ENCODE measurements around the gene R3HDM2. TPM values are rescaled to one million over a fixed set of nuclear protein-coding genes. Genes with fewer than 3 reads are reported as not detected.
"Not testable (repeated sequence)": the region's sequence is repeated elsewhere in the genome, so short reads cannot be mapped to it uniquely, and the experiment has no call there.

R3HDM2 gene
- total RNA-seq, 3 donors from 2014 or later = 31.6 to 43.0 (median 35.7) TPM

GRCh38 chr12:57448669-57449068 is 17.8 kb upstream of the R3HDM2 start:
- intact Hi-C loops (cut with DNase I; ENCODE audit: low total_unique reads) = no loop called here
- Histone ChIP-seq H3K9me3 (no peaks in the 10 kb centered on the region), H3K4me1 (no peaks in the 10 kb centered on the region), H3K27me3 (no peaks in the 10 kb centered on the region), H3K27ac (no peak overlapping the region), H3K4me3 (no peak overlapping the region), H3K36me3 (no peaks in the 10 kb centered on the region)
- no peak for DNase-seq (ENCODE audit: low spot score in 2 of 2)
- TF ChIP-seq POLR2A (IDR thresholded peaks at IDR 0.05) (no peak), POLR2AphosphoS5 (IDR thresholded peaks at IDR 0.05) (no peak)
- TF ChIP-seq, protein P1, sequence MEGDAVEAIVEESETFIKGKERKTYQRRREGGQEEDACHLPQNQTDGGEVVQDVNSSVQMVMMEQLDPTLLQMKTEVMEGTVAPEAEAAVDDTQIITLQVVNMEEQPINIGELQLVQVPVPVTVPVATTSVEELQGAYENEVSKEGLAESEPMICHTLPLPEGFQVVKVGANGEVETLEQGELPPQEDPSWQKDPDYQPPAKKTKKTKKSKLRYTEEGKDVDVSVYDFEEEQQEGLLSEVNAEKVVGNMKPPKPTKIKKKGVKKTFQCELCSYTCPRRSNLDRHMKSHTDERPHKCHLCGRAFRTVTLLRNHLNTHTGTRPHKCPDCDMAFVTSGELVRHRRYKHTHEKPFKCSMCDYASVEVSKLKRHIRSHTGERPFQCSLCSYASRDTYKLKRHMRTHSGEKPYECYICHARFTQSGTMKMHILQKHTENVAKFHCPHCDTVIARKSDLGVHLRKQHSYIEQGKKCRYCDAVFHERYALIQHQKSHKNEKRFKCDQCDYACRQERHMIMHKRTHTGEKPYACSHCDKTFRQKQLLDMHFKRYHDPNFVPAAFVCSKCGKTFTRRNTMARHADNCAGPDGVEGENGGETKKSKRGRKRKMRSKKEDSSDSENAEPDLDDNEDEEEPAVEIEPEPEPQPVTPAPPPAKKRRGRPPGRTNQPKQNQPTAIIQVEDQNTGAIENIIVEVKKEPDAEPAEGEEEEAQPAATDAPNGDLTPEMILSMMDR (IDR thresholded peaks at IDR 0.05) = no peak

GRCh38 chr12:57446292-57446960 is 15.6 kb upstream of the R3HDM2 start:
- TF ChIP-seq POLR2A (IDR thresholded peaks at IDR 0.05) (no peak), POLR2AphosphoS5 (IDR thresholded peaks at IDR 0.05) (no peak)
- TF ChIP-seq, protein P1 (IDR thresholded peaks at IDR 0.05) = no peak
- Histone ChIP-seq H3K9me3 (no peaks in the 10 kb centered on the region), H3K27ac (no peak overlapping the region), H3K4me1 (no peaks in the 10 kb centered on the region), H3K27me3 (no peaks in the 10 kb centered on the region), H3K4me3 (no peak overlapping the region), H3K36me3 (no peaks in the 10 kb centered on the region)
- intact Hi-C loops (cut with DNase I; ENCODE audit: low total_unique reads) = no loop called here
- DNase-seq (ENCODE audit: low spot score in 2 of 2) = no peak

GRCh38 chr12:57444744-57445143 is 13.9 kb upstream of the R3HDM2 start:
- no peak overlapping the region for H3K27ac ChIP-seq
- no peaks in the 10 kb centered on the region for H3K36me3 ChIP-seq
- no peaks in the 10 kb centered on the region for H3K4me1 ChIP-seq
- no peak overlapping the region for H3K4me3 ChIP-seq
- no peaks in the 10 kb centered on the region for H3K9me3 ChIP-seq
- peak in 1 of 2 donors; percentile 14 for DNase-seq (ENCODE audit: low spot score in 2 of 2)
- TF ChIP-seq POLR2A (IDR thresholded peaks at IDR 0.05) = no peak
- TF ChIP-seq, protein P1 (IDR thresholded peaks at IDR 0.05) = no peak
- H3K27me3 ChIP-seq = no peaks in the 10 kb centered on the region
- intact Hi-C loops (cut with DNase I; ENCODE audit: low total_unique reads) = no loop called here

DNA sequence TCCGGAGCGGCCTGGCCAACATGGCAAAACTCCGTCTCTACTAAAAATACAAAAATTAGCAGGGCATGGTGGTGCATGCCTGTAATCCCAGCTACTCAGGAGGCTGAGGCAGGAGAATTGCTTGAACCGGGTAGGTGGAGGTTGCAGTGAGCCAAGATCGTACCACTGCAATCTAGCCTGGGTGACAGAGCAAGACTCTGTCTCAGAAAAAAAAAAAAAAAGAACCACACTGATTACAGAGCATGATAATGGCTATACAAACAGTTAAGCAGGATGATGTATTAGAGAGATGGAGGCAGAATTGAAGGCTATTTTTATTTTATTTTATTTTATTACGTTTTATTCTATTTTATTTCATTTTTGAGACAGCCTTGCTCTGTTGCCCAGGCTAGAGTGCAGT is 13.5 kb upstream of the R3HDM2 start:
- H3K4me3 ChIP-seq; H3K27ac ChIP-seq; intact Hi-C loops (cut with DNase I; ENCODE audit: low total_unique reads); H3K36me3 ChIP-seq; H3K9me3 ChIP-seq; H3K4me1 ChIP-seq; H3K27me3 ChIP-seq: not testable (repeated sequence)
- DNase-seq (ENCODE audit: low spot score in 2 of 2) = peak in 1 of 2 donors; percentile 2

DNA sequence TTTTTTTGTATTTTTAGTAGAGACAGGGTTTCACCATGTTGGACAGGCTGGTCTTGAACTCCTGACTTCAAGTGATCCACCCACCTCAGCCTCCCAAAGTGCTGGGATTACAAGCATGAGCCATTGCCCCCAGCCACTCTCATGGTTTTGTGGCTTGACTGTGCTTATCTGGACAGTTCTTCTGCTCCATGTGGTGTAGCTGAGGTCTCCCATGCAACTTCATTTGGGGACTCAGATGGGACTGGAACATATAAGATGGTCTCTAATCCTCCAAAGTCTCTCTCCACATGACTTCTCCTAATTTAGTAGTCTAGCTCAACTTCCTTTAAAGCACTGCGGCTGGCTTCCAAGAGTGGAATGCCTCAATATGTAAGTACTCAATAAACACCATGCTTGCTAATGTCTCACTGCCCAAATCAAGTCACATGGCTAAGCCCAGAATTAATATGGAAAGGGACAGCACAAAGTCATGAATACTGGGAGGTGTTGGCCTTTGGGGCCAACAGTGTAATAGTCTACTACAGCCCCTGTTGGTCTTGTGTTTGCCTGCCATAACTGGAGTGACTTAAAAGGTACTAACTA is 11.1 kb upstream of the R3HDM2 start:
- TF ChIP-seq POLR2AphosphoS5 (IDR thresholded peaks at IDR 0.05) (no peak), POLR2A (IDR thresholded peaks at IDR 0.05) (no peak)
- TF ChIP-seq, protein P1 (IDR thresholded peaks at IDR 0.05) = no peak
- no peaks in the 10 kb centered on the region for H3K27me3 ChIP-seq
- intact Hi-C loops (cut with DNase I; ENCODE audit: low total_unique reads) = no loop called here
- no peak overlapping the region for H3K4me3 ChIP-seq
- no peak for DNase-seq (ENCODE audit: low spot score in 2 of 2)
- no peaks in the 10 kb centered on the region for H3K4me1 ChIP-seq
- H3K36me3 ChIP-seq = no peaks in the 10 kb centered on the region
- no peak overlapping the region for H3K27ac ChIP-seq
- no peaks in the 10 kb centered on the region for H3K9me3 ChIP-seq

DNA sequence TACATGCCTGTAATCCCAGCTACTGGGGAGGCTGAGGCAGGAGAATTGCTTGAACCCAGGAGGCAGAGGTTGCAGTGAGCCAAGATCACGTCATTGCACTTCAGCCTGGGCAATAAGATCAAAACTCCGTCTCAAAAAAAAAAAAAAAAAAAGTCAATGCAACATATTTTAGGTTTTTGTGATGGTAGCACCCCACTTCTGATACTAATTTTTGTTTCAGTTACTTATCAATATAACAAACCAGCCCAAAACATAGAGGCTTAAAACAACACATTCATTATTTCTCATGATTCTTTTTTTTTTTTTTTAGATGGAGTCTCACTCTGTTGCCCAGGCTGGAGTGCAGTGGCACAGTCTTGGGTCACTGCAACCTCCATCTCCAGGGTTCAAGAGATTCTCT is 10.6 kb upstream of the R3HDM2 start:
- H3K27me3 ChIP-seq; DNase-seq (ENCODE audit: low spot score in 2 of 2); H3K9me3 ChIP-seq; H3K36me3 ChIP-seq; H3K4me3 ChIP-seq; H3K27ac ChIP-seq; H3K4me1 ChIP-seq; intact Hi-C loops (cut with DNase I; ENCODE audit: low total_unique reads): not testable (repeated sequence)

Measured in breast epithelium (tissue), 4 donors.